Measurements from ENCODE around the gene CXCL11.

DNA sequence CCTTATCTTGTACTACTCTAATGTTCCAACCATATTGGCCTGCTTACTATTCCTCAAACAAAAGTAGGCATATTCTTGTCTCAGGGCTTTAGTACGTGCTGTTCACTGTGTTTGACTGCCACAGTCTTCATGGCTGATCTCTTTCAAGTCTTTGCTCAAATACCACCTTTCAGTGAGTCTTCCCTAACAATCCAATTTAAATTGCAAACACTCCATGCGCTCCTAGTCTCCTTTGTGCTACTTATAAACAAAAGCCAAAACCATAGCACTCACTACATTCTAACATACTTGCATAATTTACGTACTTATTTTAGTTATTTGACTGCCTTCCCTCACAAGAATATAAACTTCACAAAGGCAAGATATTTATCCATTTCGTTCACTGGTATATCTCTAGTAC lies 36.9 kb upstream of the CXCL11 start:
- TF ChIP-seq, protein P1, sequence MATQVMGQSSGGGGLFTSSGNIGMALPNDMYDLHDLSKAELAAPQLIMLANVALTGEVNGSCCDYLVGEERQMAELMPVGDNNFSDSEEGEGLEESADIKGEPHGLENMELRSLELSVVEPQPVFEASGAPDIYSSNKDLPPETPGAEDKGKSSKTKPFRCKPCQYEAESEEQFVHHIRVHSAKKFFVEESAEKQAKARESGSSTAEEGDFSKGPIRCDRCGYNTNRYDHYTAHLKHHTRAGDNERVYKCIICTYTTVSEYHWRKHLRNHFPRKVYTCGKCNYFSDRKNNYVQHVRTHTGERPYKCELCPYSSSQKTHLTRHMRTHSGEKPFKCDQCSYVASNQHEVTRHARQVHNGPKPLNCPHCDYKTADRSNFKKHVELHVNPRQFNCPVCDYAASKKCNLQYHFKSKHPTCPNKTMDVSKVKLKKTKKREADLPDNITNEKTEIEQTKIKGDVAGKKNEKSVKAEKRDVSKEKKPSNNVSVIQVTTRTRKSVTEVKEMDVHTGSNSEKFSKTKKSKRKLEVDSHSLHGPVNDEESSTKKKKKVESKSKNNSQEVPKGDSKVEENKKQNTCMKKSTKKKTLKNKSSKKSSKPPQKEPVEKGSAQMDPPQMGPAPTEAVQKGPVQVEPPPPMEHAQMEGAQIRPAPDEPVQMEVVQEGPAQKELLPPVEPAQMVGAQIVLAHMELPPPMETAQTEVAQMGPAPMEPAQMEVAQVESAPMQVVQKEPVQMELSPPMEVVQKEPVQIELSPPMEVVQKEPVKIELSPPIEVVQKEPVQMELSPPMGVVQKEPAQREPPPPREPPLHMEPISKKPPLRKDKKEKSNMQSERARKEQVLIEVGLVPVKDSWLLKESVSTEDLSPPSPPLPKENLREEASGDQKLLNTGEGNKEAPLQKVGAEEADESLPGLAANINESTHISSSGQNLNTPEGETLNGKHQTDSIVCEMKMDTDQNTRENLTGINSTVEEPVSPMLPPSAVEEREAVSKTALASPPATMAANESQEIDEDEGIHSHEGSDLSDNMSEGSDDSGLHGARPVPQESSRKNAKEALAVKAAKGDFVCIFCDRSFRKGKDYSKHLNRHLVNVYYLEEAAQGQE (IDR thresholded peaks at IDR 0.05; ENCODE audit: low read depth) = no peak
- no peak for TF ChIP-seq TAF1 (IDR thresholded peaks at IDR 0.05; ENCODE audit: low read depth)
- TF ChIP-seq YY1 (IDR thresholded peaks at IDR 0.05; ENCODE audit: low read depth) = no peak
- TF ChIP-seq, protein P2, sequence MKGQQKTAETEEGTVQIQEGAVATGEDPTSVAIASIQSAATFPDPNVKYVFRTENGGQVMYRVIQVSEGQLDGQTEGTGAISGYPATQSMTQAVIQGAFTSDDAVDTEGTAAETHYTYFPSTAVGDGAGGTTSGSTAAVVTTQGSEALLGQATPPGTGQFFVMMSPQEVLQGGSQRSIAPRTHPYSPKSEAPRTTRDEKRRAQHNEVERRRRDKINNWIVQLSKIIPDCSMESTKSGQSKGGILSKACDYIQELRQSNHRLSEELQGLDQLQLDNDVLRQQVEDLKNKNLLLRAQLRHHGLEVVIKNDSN (IDR thresholded peaks at IDR 0.05) = no peak

Data from Ishikawa (cell line).